AG08395 (cell line): ENCODE results near the gene ITPR2.
"Not testable (repeated sequence)": the region's sequence is repeated elsewhere in the genome, so short reads cannot be mapped to it uniquely, and the experiment has no call there.

Experiments used
- DNase-seq: peaks from one replicate; pipeline ENCODE4 v3.0.0; 2012; ENCODE audit warnings: mixed read lengths, low spot score

The ITPR2 gene

DNA sequence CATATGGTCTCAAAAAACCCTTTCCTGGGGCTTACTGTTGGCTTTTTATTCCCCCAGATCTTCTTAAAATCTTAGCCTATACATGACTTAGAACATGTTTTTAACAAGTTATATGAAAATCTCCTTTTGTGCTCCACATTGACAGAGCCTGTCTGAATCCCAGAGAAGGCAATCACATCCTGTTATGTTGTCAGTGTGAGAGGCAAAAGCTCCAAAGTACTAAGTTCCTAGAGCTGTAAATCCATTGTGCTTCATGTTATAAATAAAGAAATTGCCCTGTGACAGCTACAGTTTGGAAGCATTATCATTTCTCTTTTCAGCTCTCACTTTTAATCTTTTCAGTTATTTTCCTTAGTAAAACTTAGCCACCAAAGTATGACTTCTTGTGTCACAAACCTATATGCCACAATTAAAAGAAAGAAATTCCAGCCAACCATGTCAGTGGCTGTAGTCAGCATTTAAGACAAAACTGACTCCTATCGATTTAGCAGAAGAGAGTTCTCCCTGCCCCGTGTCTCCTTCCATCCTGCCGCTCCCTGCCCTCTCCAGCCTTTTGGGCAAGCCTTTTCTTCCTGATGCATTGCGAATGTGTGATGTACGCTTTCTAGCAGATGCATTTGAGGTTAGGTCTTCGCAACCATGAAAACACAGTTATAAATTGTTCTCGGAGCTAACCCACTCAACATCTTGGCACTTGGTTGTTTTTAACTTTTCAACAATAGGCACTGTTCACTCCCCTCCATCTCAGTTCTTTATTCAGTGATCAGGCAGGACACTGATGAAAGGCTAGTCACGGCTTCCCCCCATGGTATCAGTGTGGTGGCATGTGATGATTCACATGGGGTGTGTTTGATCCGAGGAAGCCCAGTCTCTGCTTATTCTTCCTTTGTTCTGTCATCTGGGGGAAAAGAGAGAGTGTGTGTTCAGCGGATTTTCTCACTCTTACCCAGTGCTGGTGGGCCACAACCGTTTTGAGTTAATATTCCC lies 494.1 kb downstream of the ITPR2 start:
- DNase-seq, result peak; percentile 62

DNA sequence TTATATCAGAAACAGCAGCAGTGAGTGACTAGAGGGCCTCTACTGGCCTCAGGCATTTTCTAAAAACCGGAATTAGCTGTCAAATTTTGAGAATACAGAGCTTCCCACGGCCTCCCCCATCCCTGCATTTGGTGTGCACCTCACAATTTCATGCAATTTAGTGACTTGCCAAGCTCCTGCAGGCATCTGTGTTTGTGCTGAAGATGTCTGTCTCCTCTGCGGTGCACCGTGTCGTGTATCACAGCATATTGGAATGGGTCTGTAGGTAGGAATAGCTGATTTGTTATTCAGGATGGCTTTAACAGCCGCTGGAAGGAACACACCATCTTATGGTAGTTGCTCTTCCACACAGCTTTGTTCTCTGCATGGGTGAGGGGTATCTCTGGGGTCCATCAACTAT lies 497.3 kb downstream of the ITPR2 start:
- no peak for DNase-seq

DNA sequence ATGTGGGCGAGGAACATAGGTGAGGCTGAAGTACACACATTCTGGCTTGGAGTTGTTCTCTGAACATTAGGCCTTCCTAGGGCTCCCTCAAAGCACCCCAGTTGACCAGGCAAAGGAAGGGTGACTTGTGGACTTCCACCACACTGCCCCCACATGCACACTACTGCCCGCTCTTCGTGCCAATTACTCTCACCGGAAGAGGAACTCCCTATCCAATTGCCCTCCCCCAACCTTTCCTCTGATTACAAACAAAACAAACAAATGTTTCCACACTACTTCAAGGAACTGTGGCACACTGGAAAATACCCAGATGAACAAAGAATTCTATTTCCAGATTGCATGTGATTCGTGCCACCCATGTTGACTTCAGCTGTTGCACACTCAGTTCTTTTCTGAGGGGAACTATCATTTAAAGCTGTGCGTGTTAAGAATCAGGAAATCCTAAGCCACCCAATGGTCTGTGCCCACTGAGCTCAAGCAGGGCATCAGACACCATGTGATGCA lies 498.3 kb downstream of the ITPR2 start:
- DNase-seq, result no peak

DNA sequence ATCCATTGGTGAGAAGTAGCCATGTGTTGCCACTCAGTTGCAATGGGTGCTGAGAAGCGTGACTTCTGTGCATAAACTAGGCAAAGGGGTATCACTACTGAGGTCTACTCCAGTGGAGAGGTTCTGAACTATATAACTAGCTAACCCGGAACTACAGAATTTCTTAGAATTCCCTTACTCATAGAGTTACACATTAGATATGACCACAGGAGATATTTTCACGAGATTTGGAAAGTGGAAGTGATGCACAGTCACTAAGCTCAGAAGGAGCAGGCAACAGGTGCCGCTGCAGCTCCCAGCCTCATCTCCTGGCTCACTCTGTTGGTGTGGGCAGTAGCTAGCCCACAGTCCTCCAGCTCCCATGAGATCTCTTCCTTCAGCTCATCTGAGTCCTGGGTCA lies 501.0 kb downstream of the ITPR2 start:
- DNase-seq, result no peak

DNA sequence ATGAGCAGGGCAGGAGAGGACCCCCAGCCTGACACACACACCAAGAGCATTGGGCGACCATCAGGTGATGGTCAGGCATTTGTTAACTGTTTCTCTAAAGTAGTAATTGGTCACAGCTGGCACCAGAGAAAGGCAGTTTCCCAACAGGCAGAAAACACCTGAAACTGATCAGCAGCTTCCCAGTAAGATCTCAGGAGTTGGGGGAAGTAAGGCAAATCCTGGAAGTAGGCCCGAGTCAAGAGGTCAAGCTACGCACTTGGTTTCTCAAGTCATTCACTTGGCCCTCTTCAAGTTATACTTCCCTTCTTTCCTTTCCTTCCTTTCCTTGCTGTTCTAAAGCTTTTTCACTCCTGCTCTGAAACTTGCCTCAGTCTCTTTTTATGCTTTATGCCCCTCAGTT lies 501.9 kb downstream of the ITPR2 start:
- DNase-seq, result no peak

DNA sequence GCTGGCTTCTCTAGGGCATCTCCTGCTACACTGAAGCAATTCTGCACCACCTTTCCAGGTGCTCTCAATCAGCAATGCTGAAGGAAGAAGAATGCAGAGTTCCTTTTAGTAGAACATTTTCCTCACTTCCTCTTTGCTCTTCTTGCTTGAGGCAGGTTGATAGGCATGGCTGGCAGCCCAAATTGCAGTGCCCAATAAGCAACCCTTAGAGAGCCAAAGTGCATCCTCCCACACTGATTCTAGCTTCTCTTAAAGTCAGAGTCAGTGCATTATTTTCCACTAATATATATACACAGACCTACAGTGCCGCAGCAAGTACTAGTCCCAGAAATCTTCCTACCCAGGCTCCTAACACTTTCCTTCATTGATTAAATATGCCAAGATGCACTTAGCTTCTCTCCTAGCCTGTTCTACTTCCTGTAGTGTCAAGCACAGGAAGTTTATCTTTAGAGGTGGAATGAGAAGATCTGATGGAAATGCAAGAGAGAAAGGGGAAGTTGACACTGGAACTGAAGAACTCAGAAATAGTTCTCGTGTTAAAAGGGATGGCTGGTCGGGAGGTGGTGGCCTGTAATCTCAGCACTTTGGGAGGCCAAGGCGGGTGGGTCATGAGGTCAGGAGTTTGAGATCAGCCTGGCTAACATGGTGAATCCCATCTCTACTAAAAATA lies 504.9 kb downstream of the ITPR2 start:
- no peak for DNase-seq

DNA sequence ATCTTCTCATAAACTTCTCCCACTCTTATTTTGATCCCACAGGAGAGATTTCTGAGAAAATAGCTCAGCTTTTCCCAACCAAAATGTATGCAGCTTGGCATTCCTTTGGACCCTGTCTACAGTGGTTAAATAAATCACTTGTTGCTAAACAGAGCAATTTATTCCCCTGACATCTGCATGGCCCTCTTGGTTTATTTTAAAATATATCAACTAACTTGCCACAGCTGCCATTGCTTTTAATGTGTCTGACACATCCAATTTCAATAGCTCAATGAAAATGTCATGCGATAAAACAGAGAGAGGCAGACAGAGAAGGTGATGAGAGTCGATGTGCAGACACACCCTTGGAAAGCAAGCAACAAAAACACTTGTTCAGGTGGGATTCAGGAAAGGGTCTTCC lies 509.3 kb downstream of the ITPR2 start:
- DNase-seq, result no peak

DNA sequence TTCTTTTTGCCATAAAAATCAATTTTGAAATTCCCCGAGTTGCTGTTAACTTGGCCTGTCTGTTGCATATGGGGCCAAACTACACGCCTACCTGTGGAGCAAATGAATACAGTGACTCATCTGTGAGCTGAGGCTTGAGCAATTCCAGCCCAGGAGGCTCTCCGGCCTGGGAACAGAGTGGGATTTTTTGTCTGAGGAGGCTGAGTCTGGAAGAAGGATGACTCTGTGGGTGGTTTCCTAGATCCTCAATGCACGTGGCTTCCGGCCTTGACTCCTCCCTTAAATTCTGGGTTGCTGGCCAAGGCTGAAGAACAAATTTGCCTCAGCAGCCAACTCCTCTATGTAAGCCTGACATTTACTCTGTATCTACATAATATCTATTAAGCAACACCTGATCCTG lies 513.5 kb downstream of the ITPR2 start:
- DNase-seq, result no peak

DNA sequence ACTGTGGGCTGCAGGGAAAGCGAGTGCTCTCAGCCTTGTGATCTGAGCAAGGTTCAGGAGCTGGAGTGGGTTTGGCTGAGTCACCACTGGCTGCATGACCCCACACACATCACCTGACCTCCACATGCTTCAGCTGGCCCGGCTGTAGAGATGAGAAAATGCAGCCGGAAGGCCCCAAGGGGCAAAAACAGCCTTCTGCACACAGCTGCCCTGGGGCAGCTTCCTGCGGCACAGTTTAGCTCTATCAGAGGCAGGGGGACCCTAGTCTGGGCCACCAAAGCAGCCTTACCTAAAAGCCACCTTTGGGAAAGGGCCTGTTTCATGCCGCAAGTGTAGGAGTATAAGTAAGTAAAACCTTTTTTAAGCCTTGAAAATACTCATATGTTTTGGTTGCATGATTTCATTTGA lies 514.3 kb downstream of the ITPR2 start:
- peak; percentile 28 for DNase-seq

DNA sequence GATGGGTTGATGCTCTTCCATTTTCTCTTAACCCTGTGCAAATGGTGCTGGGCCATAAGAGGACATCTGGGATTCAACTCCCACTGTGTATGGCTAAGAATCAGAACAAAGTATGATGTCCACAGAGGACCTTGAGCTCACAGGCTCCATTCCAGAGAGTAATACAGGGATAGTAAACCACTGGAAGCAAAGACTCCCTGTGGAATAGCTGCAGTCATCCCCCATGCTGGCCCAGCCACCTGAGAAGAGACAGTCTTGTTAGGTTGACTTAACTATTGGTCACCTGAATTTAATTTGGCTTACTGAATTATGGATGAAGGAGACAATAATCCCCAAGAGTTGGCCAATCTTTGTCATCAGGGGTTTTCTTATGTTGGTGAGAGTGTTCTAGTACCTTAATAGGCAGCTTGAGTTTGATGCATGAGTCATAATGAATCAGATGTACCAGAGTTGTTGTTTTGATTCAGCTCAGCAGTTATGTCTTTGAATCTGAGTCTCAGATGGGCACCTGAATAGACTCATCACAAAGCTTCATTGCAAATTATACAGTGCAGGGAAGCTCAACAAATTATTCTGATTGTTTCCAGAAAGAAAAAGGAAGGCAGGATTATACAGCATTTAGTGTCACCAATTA lies 514.9 kb downstream of the ITPR2 start:
- peak; percentile 33 for DNase-seq

DNA sequence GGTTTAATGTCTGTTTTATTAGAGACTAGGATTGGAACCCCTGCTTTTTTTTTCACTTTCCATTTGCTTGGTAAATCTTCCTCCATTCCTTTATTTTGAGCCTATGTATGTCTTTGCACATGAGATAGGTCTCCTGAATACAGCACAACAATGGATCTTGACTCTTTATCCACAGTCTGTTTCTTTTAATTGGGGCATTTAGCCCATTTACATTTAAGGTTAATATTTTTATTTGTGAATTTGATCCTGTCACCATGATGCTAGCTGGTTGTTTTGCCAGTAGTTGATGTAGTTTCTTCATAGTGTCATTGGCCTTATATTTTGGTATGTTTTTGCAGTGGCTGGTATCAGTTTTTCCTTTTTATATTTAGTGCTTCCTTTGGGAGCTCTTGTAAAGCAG lies 518.9 kb downstream of the ITPR2 start:
- not testable (repeated sequence) for DNase-seq

DNA sequence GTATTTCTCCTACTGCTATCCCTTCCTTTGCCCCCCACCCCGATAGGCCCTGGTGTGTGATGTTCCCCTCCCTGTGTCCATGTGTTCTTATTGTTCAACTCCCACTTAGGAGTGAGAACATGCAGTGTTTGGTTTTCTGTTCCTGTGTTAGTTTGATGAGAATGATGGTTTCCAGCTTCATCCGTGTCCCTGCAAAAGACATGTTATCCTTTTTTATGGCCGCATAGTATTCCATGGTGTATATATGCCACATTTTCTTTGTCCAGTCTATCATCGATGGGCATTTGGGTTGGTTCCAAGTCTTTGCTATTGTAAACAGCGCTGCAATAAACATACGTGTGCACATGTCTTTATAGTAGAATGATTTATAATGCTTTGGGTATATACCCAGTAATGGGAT lies 522.5 kb downstream of the ITPR2 start:
- DNase-seq, result not testable (repeated sequence)

DNA sequence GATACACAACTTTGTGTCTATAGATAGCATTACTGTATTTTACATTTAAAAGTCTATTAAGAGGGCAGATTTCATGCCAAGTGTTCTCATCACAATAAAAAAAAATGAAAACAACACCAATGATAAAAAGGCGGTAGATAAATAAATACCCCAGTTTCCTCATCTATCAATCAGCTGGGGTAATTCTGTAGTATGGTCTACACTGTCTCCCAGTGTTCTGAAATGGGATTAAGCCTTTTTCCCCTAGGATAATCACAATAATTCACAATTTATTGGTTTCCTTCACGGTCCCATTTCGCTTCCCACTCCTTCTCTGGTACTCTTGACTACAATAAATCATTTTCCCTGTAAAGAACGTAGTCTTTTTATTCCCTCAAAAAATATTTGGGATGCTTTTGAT lies 523.4 kb downstream of the ITPR2 start:
- DNase-seq, result no peak

DNA sequence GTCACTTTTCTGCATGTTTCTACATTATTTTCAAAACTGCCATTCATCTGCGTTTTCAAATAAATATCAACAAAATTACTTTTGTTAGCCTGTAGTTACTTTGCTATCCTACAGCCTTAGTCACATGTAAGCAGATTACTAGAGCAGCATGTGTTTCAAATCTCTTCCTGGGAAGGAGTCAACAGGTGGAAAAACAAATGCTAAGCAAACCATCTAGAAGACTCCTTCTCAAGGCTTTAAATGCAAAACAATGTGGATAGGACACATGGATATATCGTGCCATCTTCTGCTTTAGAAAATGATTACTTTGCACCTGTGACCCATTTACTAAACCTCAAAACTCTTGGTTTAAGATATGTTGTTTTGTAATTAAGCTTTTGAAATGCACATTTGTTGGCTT lies 528.7 kb downstream of the ITPR2 start:
- DNase-seq, result no peak

DNA sequence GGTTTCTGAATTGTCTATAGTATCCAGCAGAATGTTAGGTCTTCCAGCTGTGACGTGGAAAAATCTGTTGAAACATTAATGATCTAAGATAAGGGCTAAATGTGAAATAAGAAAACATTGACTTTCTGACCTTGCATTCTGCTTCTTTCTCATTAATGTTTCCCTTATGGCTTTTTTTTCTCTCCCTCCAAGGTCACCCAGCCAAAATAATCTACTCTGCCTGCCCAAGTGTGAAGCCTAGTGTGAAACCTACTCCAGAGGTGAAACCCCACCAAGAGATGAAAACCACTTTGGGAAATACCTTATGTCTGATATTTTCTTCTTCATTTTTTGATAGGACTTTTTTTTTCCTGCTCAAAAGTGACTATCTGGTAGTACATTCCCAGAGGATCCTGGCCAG lies 529.6 kb downstream of the ITPR2 start:
- no peak for DNase-seq

DNA sequence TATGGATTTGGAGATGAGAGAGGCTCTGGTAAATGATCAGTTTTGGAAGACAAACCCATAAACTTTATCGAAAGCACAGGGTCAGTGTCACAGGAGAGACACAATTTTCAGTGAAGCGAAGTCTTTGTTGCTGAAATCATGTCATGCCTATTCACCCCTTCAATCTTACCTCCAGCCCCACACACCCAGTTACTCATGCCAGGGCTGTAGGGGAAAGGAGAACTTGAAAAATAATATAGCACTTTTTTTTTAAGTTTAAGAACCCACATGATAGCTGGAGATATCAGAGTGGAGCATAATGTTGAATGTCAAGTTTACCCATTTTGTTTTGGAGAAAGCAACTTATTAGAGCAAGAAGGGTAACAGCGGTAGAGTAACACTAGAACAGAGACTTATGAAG lies 530.2 kb downstream of the ITPR2 start:
- DNase-seq, result no peak

DNA sequence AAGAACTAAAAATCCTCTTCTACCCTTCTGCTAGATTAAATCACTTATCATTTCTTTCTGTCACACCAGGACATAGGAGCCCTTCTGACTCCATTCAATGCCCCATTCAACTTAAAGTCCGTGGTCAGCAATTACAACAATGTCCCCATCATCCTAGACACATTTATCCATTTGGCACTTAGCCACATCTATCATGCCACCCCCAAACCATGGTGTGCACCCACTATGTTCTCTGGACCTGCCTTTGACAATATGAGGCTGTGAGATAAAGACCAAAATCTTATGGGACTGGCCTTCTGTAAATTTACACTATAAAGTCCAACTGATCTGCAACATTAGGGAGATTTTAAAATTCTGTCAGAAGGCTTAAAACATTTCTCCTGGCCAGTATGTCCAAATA lies 533.2 kb downstream of the ITPR2 start:
- DNase-seq, result no peak

DNA sequence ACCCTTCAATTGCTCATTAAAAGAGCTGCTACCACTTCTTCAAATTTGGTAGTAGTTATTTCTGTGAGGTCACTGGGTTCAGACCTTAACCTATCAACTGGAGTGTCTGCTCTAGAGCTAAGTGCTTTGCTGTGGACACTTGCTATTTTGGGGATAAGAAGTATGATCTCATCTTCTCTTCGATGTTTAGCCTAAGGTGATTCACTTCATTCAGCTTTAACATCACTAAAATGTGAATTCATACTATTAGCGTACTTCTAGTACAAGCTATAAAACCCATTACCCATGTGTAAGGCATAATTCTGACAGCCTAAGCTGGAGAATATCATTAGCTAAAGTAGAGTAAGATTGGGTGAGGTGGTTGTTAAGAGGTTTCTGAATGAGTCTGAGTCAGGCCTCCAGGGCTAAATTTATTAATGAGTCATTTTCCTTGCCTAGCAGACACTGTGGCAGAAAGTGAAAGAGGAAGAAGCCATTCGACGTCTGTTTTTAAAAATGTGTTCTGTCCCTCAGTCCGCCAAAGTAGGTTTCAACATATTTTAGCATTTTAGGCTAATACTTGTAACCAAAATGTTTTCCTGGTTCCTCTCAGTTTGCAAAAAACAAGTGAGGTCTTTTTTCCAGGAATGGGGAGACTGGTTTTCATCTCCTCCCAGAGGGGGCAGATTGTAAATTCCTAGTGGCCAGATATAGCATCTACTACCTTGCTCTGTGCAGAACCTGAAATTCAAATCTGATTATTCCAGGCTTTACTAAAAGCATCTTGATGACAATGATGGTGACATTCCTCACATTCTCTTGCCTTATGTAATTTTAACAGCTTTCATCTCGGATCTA lies 534.0 kb downstream of the ITPR2 start:
- DNase-seq, result peak; percentile 88

DNA sequence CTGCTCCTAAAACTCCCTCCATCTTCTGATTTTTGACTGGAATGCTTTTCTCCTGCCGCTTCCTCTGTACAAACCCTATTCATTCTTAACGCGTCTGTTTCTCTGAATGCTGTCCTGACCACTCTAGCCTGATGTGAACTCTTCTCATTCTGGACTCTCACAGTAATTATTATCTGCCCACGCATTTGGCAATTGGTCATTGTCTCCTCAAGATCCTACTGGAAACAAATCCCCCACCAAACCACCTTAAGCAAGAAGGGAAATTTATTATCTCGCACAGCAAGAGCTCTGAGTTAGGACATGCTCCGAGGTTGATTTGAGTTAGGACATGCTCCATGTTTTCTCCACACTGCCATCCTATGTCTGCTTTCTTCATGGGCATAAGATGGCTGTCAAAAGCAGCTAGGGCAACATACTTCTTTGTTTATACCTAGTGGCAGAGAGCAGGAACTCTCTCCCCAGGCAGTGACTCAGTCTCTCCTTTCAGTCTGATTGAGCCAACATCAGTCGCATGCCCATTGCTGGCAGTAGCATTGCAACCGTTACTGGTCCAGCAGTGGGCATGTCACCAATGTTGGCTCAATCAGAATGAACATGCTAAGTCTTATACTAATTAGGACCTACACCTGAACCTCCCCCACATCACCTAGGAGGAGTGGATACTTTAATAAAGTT lies 535.5 kb downstream of the ITPR2 start:
- DNase-seq, result no peak

DNA sequence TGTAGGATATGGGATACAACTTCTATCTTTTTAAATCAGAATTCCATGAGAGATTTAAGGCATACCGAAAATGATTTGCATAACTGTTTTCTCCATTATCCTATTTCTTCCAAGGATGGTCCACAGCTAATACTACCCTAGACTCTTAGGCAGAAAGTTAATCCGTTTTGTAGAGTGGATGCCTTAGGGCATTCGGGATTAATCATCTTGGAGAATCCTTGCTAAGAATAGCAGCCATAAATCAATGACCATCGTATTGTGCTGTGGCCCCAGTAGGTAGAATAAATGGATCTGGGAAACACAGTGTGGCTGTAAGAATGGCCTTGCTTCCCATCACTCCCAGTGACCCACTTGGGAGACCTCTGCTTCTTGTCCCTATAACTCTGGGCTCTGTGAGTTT lies 538.0 kb downstream of the ITPR2 start:
- DNase-seq, result no peak

DNA sequence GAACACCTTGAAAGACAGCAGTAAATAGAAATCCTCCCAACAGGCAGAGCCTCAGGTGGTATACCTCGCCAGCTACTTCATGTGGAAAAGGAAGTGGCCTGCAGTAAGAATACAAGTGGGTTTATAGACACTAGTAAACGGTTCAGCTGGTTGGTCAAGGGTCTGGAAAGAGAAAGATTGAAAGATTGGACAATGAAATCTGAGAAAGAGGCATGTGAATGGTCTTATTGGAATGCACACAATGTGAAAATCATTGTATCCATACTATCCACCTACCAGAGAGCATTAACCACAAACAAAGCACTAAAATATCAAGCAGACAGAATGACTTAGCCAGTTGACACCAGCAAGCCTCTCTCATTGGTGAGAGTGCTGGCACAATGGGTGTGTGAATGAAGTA lies 539.4 kb downstream of the ITPR2 start:
- no peak for DNase-seq
